PFSK-1 (cell line): ENCODE measurements around the gene KRT17. TPM values are rescaled to one million over a fixed set of nuclear protein-coding genes. Genes with fewer than 3 reads are reported as not detected.

Experiments used
- FOXP2 ChIP-seq: optimal IDR thresholded peaks from 2 replicates; pipeline ENCODE3; 2011; ENCODE audit warnings: borderline replicate concordance, control low read depth, inconsistent platforms; ENCODE audit not compliant: insufficient read depth; ENCODE audit errors: extremely low read length, extremely low read depth
- POLR2AphosphoS5 ChIP-seq: IDR thresholded peaks from 2 replicates; pipeline ENCODE4 v1.6.1; 2012; ENCODE audit warnings: low read depth, mild to moderate bottlenecking, control low read depth, low read length, moderate library complexity
- REST ChIP-seq, 2 experiments: IDR thresholded peaks; 2 replicates each; pipeline versions ENCODE4 v1.6.1 to v1.8.0; 2011 to 2012; ENCODE audit warnings: low read depth in 2 of 2, low read length in 2 of 2, control low read depth in 1 of 2, inconsistent platforms in 1 of 2, mild to moderate bottlenecking in 1 of 2, moderate library complexity in 1 of 2; ENCODE audit not compliant: insufficient read depth in 1 of 2
- SIN3A ChIP-seq: IDR thresholded peaks from 2 replicates; pipeline ENCODE4 v1.6.1; 2012; ENCODE audit warnings: mild to moderate bottlenecking, low read length, moderate library complexity, borderline replicate concordance; ENCODE audit not compliant: insufficient read depth
- TAF1 ChIP-seq: IDR thresholded peaks from 2 replicates; pipeline ENCODE4 v1.6.1; 2012; ENCODE audit warnings: low read length, control low read depth, borderline replicate concordance; ENCODE audit not compliant: insufficient read depth
- polyA plus RNA-seq: library from polyadenylated mRNA; unstranded; fragments of >200 nt; gene quantifications from one replicate; pipeline ENCODE4 v1.2.1, GENCODE V29; 2012; ENCODE audit warnings: low read depth, missing spikeins; ENCODE audit not compliant: insufficient read length

Gene KRT17
- polyA plus RNA-seq, result not detected

GRCh38 chr17:41624208-41625101, at the start of gene KRT17:
TSS of gene KRT17 (minus strand) at chr17:41624575. CDS start at chr17:41624509, 66 bp downstream.
- TF ChIP-seq TAF1 (no peak), POLR2AphosphoS5 (no peak), SIN3A (no peak), FOXP2 (no peak), REST (IDR thresholded peaks at IDR 0.05; ENCODE audit: insufficient read depth in 1 of 2, low read depth in 2 of 2, low read length in 2 of 2) (no peak)

- no peak for TF ChIP-seq TAF1
- no peak for TF ChIP-seq SIN3A
- no peak for TF ChIP-seq POLR2AphosphoS5
- TF ChIP-seq FOXP2, result no peak
- no peak for TF ChIP-seq REST (IDR thresholded peaks at IDR 0.05; ENCODE audit: insufficient read depth in 1 of 2, low read depth in 2 of 2, low read length in 2 of 2)
Observed at GRCh38 chr17:41672153-41672552, 47.8 kb upstream of the KRT17 start.

- TF ChIP-seq FOXP2 (no peak), REST (IDR thresholded peaks at IDR 0.05; ENCODE audit: insufficient read depth in 1 of 2, low read depth in 2 of 2, low read length in 2 of 2) (no peak), SIN3A (no peak), POLR2AphosphoS5 (no peak), TAF1 (no peak)
Observed at GRCh38 chr17:41667280-41668041, 43.1 kb upstream of the KRT17 start.

GRCh38 chr17:41666708-41667279, 42.4 kb upstream of the KRT17 start:
- no peak for TF ChIP-seq POLR2AphosphoS5
- peak; percentile 53 for TF ChIP-seq FOXP2

- no peak for TF ChIP-seq REST (IDR thresholded peaks at IDR 0.05; ENCODE audit: insufficient read depth in 1 of 2, low read depth in 2 of 2, low read length in 2 of 2)
- no peak; the same call in 1 of the 2 replicates for TF ChIP-seq TAF1
- no peak for TF ChIP-seq SIN3A
- no peak for TF ChIP-seq FOXP2
- no peak for TF ChIP-seq POLR2AphosphoS5
Observed at GRCh38 chr17:41666237-41666641, 41.9 kb upstream of the KRT17 start.
